Measurements from ENCODE around the gene PLIN1. TPM values are rescaled to one million over a fixed set of nuclear protein-coding genes. Genes with fewer than 3 reads are reported as not detected.
A peak's percentile ranks its signal among the peaks of the same experiment; 100 is the strongest.
"Not testable (repeated sequence)": the region's sequence is repeated elsewhere in the genome, so short reads cannot be mapped to it uniquely, and the experiment has no call there.

Gene PLIN1
- total RNA-seq, 1 experiment from 2014 or later = 0.30 TPM

- BruUV-seq (replicated peaks) = no TSS peak
- intact Hi-C loops (cut with micrococcal nuclease; ENCODE audit: unreplicated experiment) = no loop called here
- H3K36me3 ChIP-seq (ENCODE audit: insufficient read depth, low read length, poor library complexity, severe bottlenecking) = no peaks in the 10 kb centered on the region
- POLR2A ChIA-PET (ENCODE audit: low non-redundant PET) = no interaction called here
- H3K4me1 ChIP-seq (ENCODE audit: insufficient read depth, low read length, poor library complexity, severe bottlenecking) = no peaks in the 10 kb centered on the region
- DNase-seq (ENCODE audit: low spot score) = no peak
- TF ChIP-seq CTCF (conservative IDR thresholded peaks at IDR 0.05; ENCODE audit: low read depth, low read length) = no peak
- TF ChIP-seq EZH2 (IDR thresholded peaks at IDR 0.05; ENCODE audit: borderline replicate concordance, low read depth, low read length, poor library complexity, severe bottlenecking) = no peak
- no peak overlapping the region for H3K27ac ChIP-seq (ENCODE audit: low read depth, low read length, poor library complexity, severe bottlenecking)
- CTCF ChIA-PET = no interaction called here
- peaks cover 3% of the 10 kb centered on the region for H3K27me3 ChIP-seq (replicated peaks; ENCODE audit: insufficient read depth, low read depth, low read length, poor library complexity)
- H3K9me3 ChIP-seq (ENCODE audit: low read depth, low read length, poor library complexity, severe bottlenecking) = no peaks in the 10 kb centered on the region
- no peak overlapping the region for H3K4me3 ChIP-seq (ENCODE audit: low read depth, low read length, poor library complexity, severe bottlenecking)
Measured at GRCh38 chr15:89693696-89694095, 14.5 kb upstream of the PLIN1 start.

- no peak overlapping the region for H3K4me3 ChIP-seq (ENCODE audit: low read depth, low read length, poor library complexity, severe bottlenecking)
- no peak overlapping the region for H3K27ac ChIP-seq (ENCODE audit: low read depth, low read length, poor library complexity, severe bottlenecking)
- ChIA-PET POLR2A (ENCODE audit: low non-redundant PET) (no interaction called here), CTCF (no interaction called here)
- no peak for TF ChIP-seq CTCF (conservative IDR thresholded peaks at IDR 0.05; ENCODE audit: low read depth, low read length)
- no peak for TF ChIP-seq EZH2 (IDR thresholded peaks at IDR 0.05; ENCODE audit: borderline replicate concordance, low read depth, low read length, poor library complexity, severe bottlenecking)
- intact Hi-C loops (cut with micrococcal nuclease; ENCODE audit: unreplicated experiment) = no loop called here
- H3K9me3 ChIP-seq (ENCODE audit: low read depth, low read length, poor library complexity, severe bottlenecking) = no peaks in the 10 kb centered on the region
- BruUV-seq (replicated peaks) = no TSS peak
- DNase-seq (ENCODE audit: low spot score) = no peak
- no peaks in the 10 kb centered on the region for H3K4me1 ChIP-seq (ENCODE audit: insufficient read depth, low read length, poor library complexity, severe bottlenecking)
- H3K36me3 ChIP-seq (ENCODE audit: insufficient read depth, low read length, poor library complexity, severe bottlenecking) = no peaks in the 10 kb centered on the region
- H3K27me3 ChIP-seq (replicated peaks; ENCODE audit: insufficient read depth, low read depth, low read length, poor library complexity) = peaks cover 3% of the 10 kb centered on the region
Measured at GRCh38 chr15:89693091-89693490, 13.9 kb upstream of the PLIN1 start.

- POLR2A ChIA-PET (ENCODE audit: low non-redundant PET) = no interaction called here
- H3K4me1 ChIP-seq (ENCODE audit: insufficient read depth, low read length, poor library complexity, severe bottlenecking) = no peaks in the 10 kb centered on the region
- no peaks in the 10 kb centered on the region for H3K9me3 ChIP-seq (ENCODE audit: low read depth, low read length, poor library complexity, severe bottlenecking)
- BruUV-seq (replicated peaks) = TSS peak; percentile 54
- CTCF ChIA-PET = no interaction called here
- peak; percentile 87 for DNase-seq (ENCODE audit: low spot score)
- H3K36me3 ChIP-seq (ENCODE audit: insufficient read depth, low read length, poor library complexity, severe bottlenecking) = no peaks in the 10 kb centered on the region
- intact Hi-C loops (cut with micrococcal nuclease; ENCODE audit: unreplicated experiment) = no loop called here
- H3K4me3 ChIP-seq (ENCODE audit: low read depth, low read length, poor library complexity, severe bottlenecking) = peak within 1 kb of the TSS; percentile 88
- TF ChIP-seq EZH2 (IDR thresholded peaks at IDR 0.05; ENCODE audit: borderline replicate concordance, low read depth, low read length, poor library complexity, severe bottlenecking) = no peak
- no peak for TF ChIP-seq CTCF (conservative IDR thresholded peaks at IDR 0.05; ENCODE audit: low read depth, low read length)
- H3K27ac ChIP-seq (ENCODE audit: low read depth, low read length, poor library complexity, severe bottlenecking) = peak within 1 kb of the TSS; percentile 56
- peaks cover 3% of the 10 kb centered on the region for H3K27me3 ChIP-seq (replicated peaks; ENCODE audit: insufficient read depth, low read depth, low read length, poor library complexity)
Measured at GRCh38 chr15:89690276-89691218, 11.4 kb upstream of the PLIN1 start, which contains the start of the genes PEX11A and WDR93. PEX11A (minus strand) TSS chr15:89690754; CDS start chr15:89690632, 122 bp downstream. WDR93 (plus strand) TSS chr15:89690811; CDS start chr15:89701747, 10,936 bp downstream.

GRCh38 chr15:89689930-89690275 is 10.7 kb upstream of the PLIN1 start:
- CTCF ChIA-PET; H3K27me3 ChIP-seq (replicated peaks; ENCODE audit: insufficient read depth, low read depth, low read length, poor library complexity); POLR2A ChIA-PET (ENCODE audit: low non-redundant PET); BruUV-seq (replicated peaks); H3K36me3 ChIP-seq (ENCODE audit: insufficient read depth, low read length, poor library complexity, severe bottlenecking); H3K9me3 ChIP-seq (ENCODE audit: low read depth, low read length, poor library complexity, severe bottlenecking); H3K4me1 ChIP-seq (ENCODE audit: insufficient read depth, low read length, poor library complexity, severe bottlenecking); DNase-seq (ENCODE audit: low spot score); intact Hi-C loops (cut with micrococcal nuclease; ENCODE audit: unreplicated experiment): not testable (repeated sequence)
- Histone ChIP-seq H3K4me3 (ENCODE audit: low read depth, low read length, poor library complexity, severe bottlenecking) (peak overlapping the region; percentile 88), H3K27ac (ENCODE audit: low read depth, low read length, poor library complexity, severe bottlenecking) (peak overlapping the region; percentile 56)
